ACC112 (cell line): ENCODE measurements around the gene STEAP2.

Source experiments
- H2AFZ ChIP-seq: fragments of 200-600 bp; sonication (generic); one replicate; pipeline ENCODE4 v1.6.0; 2017; ENCODE audit warnings: antibody characterized with exemption, low read length; ENCODE audit not compliant: unreplicated experiment
- H3K27ac ChIP-seq: fragments of 200-600 bp; sonication (generic); 2 replicates; pipeline ENCODE4 v1.5.1; 2014; ENCODE audit warnings: low read depth, mild to moderate bottlenecking, antibody characterized with exemption, low read length, moderate library complexity
- H3K27me3 ChIP-seq: fragments of 200-600 bp; sonication (generic); 2 replicates; pipeline ENCODE4 v1.6.1; 2014; ENCODE audit warnings: mild to moderate bottlenecking, antibody characterized with exemption, low read length, moderate library complexity, mixed read lengths; ENCODE audit not compliant: insufficient read depth
- H3K36me3 ChIP-seq: fragments of 200-600 bp; sonication (generic); 2 replicates; pipeline ENCODE4 v1.6.1; 2016; ENCODE audit warnings: mild to moderate bottlenecking, antibody characterized with exemption, low read length, moderate library complexity, mixed read lengths; ENCODE audit not compliant: insufficient read depth
- H3K4me1 ChIP-seq: fragments of 200-600 bp; sonication (generic); one replicate; pipeline ENCODE4 v1.6.1; 2016; ENCODE audit warnings: low read length, mixed read lengths; ENCODE audit not compliant: insufficient read depth, unreplicated experiment, control insufficient read depth
- H3K4me3 ChIP-seq: fragments of 200-600 bp; sonication (generic); 2 replicates; pipeline ENCODE4 v1.5.1; 2014; ENCODE audit warnings: mild to moderate bottlenecking, low read depth, low read length
- H3K79me2 ChIP-seq: fragments of 200-600 bp; sonication (generic); one replicate; pipeline ENCODE4 v1.6.0; 2016; ENCODE audit warnings: low read length; ENCODE audit not compliant: control insufficient read depth, unreplicated experiment, insufficient read depth

STEAP2 gene

GRCh38 chr7:90211391-90212148, at the start of gene STEAP2:
Gene STEAP2, plus strand, starts transcription at chr7:90211740. Its CDS starts 13,343 bp downstream, at chr7:90225083.
- H3K27me3 ChIP-seq: no peaks in the 10 kb centered on the region
- H3K27ac ChIP-seq: peak within 1 kb of the TSS; percentile 51; the same call in 1 of the 2 replicates
- H3K79me2 ChIP-seq: peaks cover 21% of the 10 kb centered on the region
- peak within 1 kb of the TSS; percentile 90 for H2AFZ ChIP-seq
- no peaks in the 10 kb centered on the region for H3K36me3 ChIP-seq
- peak within 1 kb of the TSS; percentile 89 for H3K4me3 ChIP-seq
- H3K4me1 ChIP-seq: peaks cover 37% of the 10 kb centered on the region

- no peak overlapping the region for H3K27ac ChIP-seq
- H3K4me3 ChIP-seq: no peak overlapping the region
- H2AFZ ChIP-seq: no peak overlapping the region
- peaks cover 27% of the 10 kb centered on the region for H3K36me3 ChIP-seq
- H3K27me3 ChIP-seq: no peaks in the 10 kb centered on the region
- peaks cover 9% of the 10 kb centered on the region for H3K4me1 ChIP-seq
- peaks cover 10% of the 10 kb centered on the region for H3K79me2 ChIP-seq
Observed at GRCh38 chr7:90163534-90163933, 48.0 kb upstream of the STEAP2 start.

GRCh38 chr7:90165724-90166123, 45.8 kb upstream of the STEAP2 start:
- H3K27ac ChIP-seq: no peak overlapping the region
- H2AFZ ChIP-seq: no peak overlapping the region
- H3K79me2 ChIP-seq: no peaks in the 10 kb centered on the region
- H3K4me3 ChIP-seq: no peak overlapping the region
- peaks cover 27% of the 10 kb centered on the region for H3K36me3 ChIP-seq
- no peaks in the 10 kb centered on the region for H3K27me3 ChIP-seq
- H3K4me1 ChIP-seq: no peaks in the 10 kb centered on the region

- H3K4me3 ChIP-seq: no peak overlapping the region
- H3K4me1 ChIP-seq: no peaks in the 10 kb centered on the region
- peaks cover 27% of the 10 kb centered on the region for H3K36me3 ChIP-seq
- no peak overlapping the region for H3K27ac ChIP-seq
- H2AFZ ChIP-seq: no peak overlapping the region
- no peaks in the 10 kb centered on the region for H3K79me2 ChIP-seq
- H3K27me3 ChIP-seq: no peaks in the 10 kb centered on the region
Observed at GRCh38 chr7:90166153-90166552, 45.4 kb upstream of the STEAP2 start.

- no peaks in the 10 kb centered on the region for H3K4me1 ChIP-seq
- H3K27me3 ChIP-seq: no peaks in the 10 kb centered on the region
- no peak overlapping the region for H3K4me3 ChIP-seq
- peaks cover 27% of the 10 kb centered on the region for H3K36me3 ChIP-seq
- no peak overlapping the region for H2AFZ ChIP-seq
- H3K79me2 ChIP-seq: no peaks in the 10 kb centered on the region
- H3K27ac ChIP-seq: no peak overlapping the region
Observed at GRCh38 chr7:90167361-90167760, 44.2 kb upstream of the STEAP2 start.

- Histone ChIP-seq H3K27me3 (no peaks in the 10 kb centered on the region), H3K79me2 (no peaks in the 10 kb centered on the region), H2AFZ (no peak overlapping the region), H3K4me3 (no peak overlapping the region), H3K36me3 (peaks cover 2% of the 10 kb centered on the region), H3K27ac (no peak overlapping the region), H3K4me1 (no peaks in the 10 kb centered on the region)
Observed at GRCh38 chr7:90169891-90170290, 41.6 kb upstream of the STEAP2 start.

GRCh38 chr7:90172121-90172520, 39.4 kb upstream of the STEAP2 start:
- no peaks in the 10 kb centered on the region for H3K79me2 ChIP-seq
- H3K27me3 ChIP-seq: no peaks in the 10 kb centered on the region
- H3K27ac ChIP-seq: no peak overlapping the region
- H3K4me3 ChIP-seq: no peak overlapping the region
- H3K4me1 ChIP-seq: no peaks in the 10 kb centered on the region
- no peaks in the 10 kb centered on the region; the same call in none of the 2 replicates for H3K36me3 ChIP-seq
- H2AFZ ChIP-seq: no peak overlapping the region

- no peak overlapping the region for H3K27ac ChIP-seq
- H2AFZ ChIP-seq: no peak overlapping the region
Observed at GRCh38 chr7:90172624-90173023, 38.9 kb upstream of the STEAP2 start.

GRCh38 chr7:90173127-90173844, 38.3 kb upstream of the STEAP2 start:
- Histone ChIP-seq H3K79me2 (no peaks in the 10 kb centered on the region), H3K36me3 (no peaks in the 10 kb centered on the region; the same call in none of the 2 replicates), H3K27ac (no peak overlapping the region), H3K4me3 (no peak overlapping the region), H3K4me1 (peaks cover 11% of the 10 kb centered on the region), H2AFZ (no peak overlapping the region), H3K27me3 (no peaks in the 10 kb centered on the region)

More at GRCh38 chr7:90172624-90173023, 38.9 kb upstream of the STEAP2 start:
- Histone ChIP-seq H3K4me3 (no peak overlapping the region), H3K27me3 (no peaks in the 10 kb centered on the region), H3K36me3 (no peaks in the 10 kb centered on the region; the same call in none of the 2 replicates), H3K79me2 (no peaks in the 10 kb centered on the region), H3K4me1 (peaks cover 5% of the 10 kb centered on the region)

GRCh38 chr7:90175667-90176066, 35.9 kb upstream of the STEAP2 start:
- H3K79me2 ChIP-seq: no peaks in the 10 kb centered on the region
- H3K4me3 ChIP-seq: no peak overlapping the region
- peaks cover 33% of the 10 kb centered on the region for H3K4me1 ChIP-seq
- H3K27ac ChIP-seq: no peak overlapping the region
- no peaks in the 10 kb centered on the region for H3K27me3 ChIP-seq
- no peaks in the 10 kb centered on the region; the same call in 1 of the 2 replicates for H3K36me3 ChIP-seq
- H2AFZ ChIP-seq: no peak overlapping the region
